PFSK-1 (cell line): ENCODE results near the gene COL6A2.

Source experiments
- FOXP2 ChIP-seq: optimal IDR thresholded peaks from 2 replicates; pipeline ENCODE3; 2011; ENCODE audit warnings: borderline replicate concordance, control low read depth, inconsistent platforms; ENCODE audit not compliant: insufficient read depth; ENCODE audit errors: extremely low read length, extremely low read depth
- POLR2AphosphoS5 ChIP-seq: IDR thresholded peaks from 2 replicates; pipeline ENCODE4 v1.6.1; 2012; ENCODE audit warnings: low read depth, mild to moderate bottlenecking, control low read depth, low read length, moderate library complexity
- REST ChIP-seq, 2 experiments: IDR thresholded peaks; 2 replicates each; pipeline versions ENCODE4 v1.6.1 to v1.8.0; 2011 to 2012; ENCODE audit warnings: low read depth in 2 of 2, low read length in 2 of 2, control low read depth in 1 of 2, inconsistent platforms in 1 of 2, mild to moderate bottlenecking in 1 of 2, moderate library complexity in 1 of 2; ENCODE audit not compliant: insufficient read depth in 1 of 2
- SIN3A ChIP-seq: IDR thresholded peaks from 2 replicates; pipeline ENCODE4 v1.6.1; 2012; ENCODE audit warnings: mild to moderate bottlenecking, low read length, moderate library complexity, borderline replicate concordance; ENCODE audit not compliant: insufficient read depth
- TAF1 ChIP-seq: IDR thresholded peaks from 2 replicates; pipeline ENCODE4 v1.6.1; 2012; ENCODE audit warnings: low read length, control low read depth, borderline replicate concordance; ENCODE audit not compliant: insufficient read depth

The COL6A2 gene

GRCh38 chr21:46157396-46157986 is 59.6 kb downstream of the COL6A2 start:
- no peak for TF ChIP-seq POLR2AphosphoS5
- no peak for TF ChIP-seq REST (IDR thresholded peaks at IDR 0.05; ENCODE audit: insufficient read depth in 1 of 2, low read depth in 2 of 2, low read length in 2 of 2)
- no peak for TF ChIP-seq SIN3A
- no peak for TF ChIP-seq TAF1
- no peak for TF ChIP-seq FOXP2

- TF ChIP-seq REST (IDR thresholded peaks at IDR 0.05; ENCODE audit: insufficient read depth in 1 of 2, low read depth in 2 of 2, low read length in 2 of 2): no peak
Observed at GRCh38 chr21:46157987-46158451, 60.1 kb downstream of the COL6A2 start.

- TF ChIP-seq TAF1 (no peak), FOXP2 (no peak), POLR2AphosphoS5 (no peak)
Observed at GRCh38 chr21:46158666-46159300, 60.9 kb downstream of the COL6A2 start.

- TF ChIP-seq SIN3A (no peak), REST (IDR thresholded peaks at IDR 0.05; ENCODE audit: insufficient read depth in 1 of 2, low read depth in 2 of 2, low read length in 2 of 2) (no peak), FOXP2 (no peak), TAF1 (no peak), POLR2AphosphoS5 (no peak)
Observed at GRCh38 chr21:46159390-46159789, 61.5 kb downstream of the COL6A2 start.

- TF ChIP-seq REST (IDR thresholded peaks at IDR 0.05; ENCODE audit: insufficient read depth in 1 of 2, low read depth in 2 of 2, low read length in 2 of 2): no peak
Observed at GRCh38 chr21:46159841-46160656, 62.1 kb downstream of the COL6A2 start.
